ENCODE results near the gene EML6.

Gene EML6

GRCh38 chr2:54803783-54804751 is 80.6 kb downstream of the EML6 start:
- ATAC-seq (replicated peaks) (no peak), DNase-seq (no peak)
- H3K4me1 Mint-ChIP-seq (ENCODE audit: low read depth in 2 of 2), result peaks cover 0 to 7% of the 10 kb centered on the region in 2 donors
- no peaks in the 10 kb centered on the region for H3K36me3 Mint-ChIP-seq (ENCODE audit: insufficient read depth)
- H3K9me3 Mint-ChIP-seq, result no peaks in the 10 kb centered on the region
- H3K27ac Mint-ChIP-seq, result no peak overlapping the region
- no peak overlapping the region for H3K4me3 Mint-ChIP-seq
- peaks cover 16 to 34% of the 10 kb centered on the region in 2 donors for H3K27me3 Mint-ChIP-seq

- H3K4me3 Mint-ChIP-seq, result no peak overlapping the region
- no peak overlapping the region for H3K27ac Mint-ChIP-seq
- H3K9me3 Mint-ChIP-seq, result no peaks in the 10 kb centered on the region
- H3K4me1 Mint-ChIP-seq (ENCODE audit: low read depth in 2 of 2), result peaks cover 0 to 7% of the 10 kb centered on the region in 2 donors
- H3K36me3 Mint-ChIP-seq (ENCODE audit: insufficient read depth), result no peaks in the 10 kb centered on the region
- DNase-seq, result no peak
- ATAC-seq (replicated peaks), result no peak
- H3K27me3 Mint-ChIP-seq, result peaks cover 8 to 34% of the 10 kb centered on the region in 2 donors
Observed at GRCh38 chr2:54805255-54805654, 81.8 kb downstream of the EML6 start.

- H3K4me3 Mint-ChIP-seq, result no peak overlapping the region
- H3K27ac Mint-ChIP-seq, result no peak overlapping the region
- ATAC-seq (replicated peaks) (no peak), DNase-seq (no peak)
- H3K9me3 Mint-ChIP-seq, result no peaks in the 10 kb centered on the region
- H3K27me3 Mint-ChIP-seq, result peaks cover 21 to 27% of the 10 kb centered on the region in 2 donors
- H3K36me3 Mint-ChIP-seq (ENCODE audit: insufficient read depth), result no peaks in the 10 kb centered on the region
- H3K4me1 Mint-ChIP-seq (ENCODE audit: low read depth in 2 of 2), result peaks cover 0 to 7% of the 10 kb centered on the region in 2 donors
Observed at GRCh38 chr2:54806975-54807374, 83.5 kb downstream of the EML6 start.

- DNase-seq, result no peak
- Mint-ChIP-seq H3K9me3 (no peaks in the 10 kb centered on the region), H3K4me3 (no peak overlapping the region), H3K27me3 (peaks cover 16 to 23% of the 10 kb centered on the region in 2 donors), H3K36me3 (ENCODE audit: insufficient read depth) (no peaks in the 10 kb centered on the region), H3K27ac (no peak overlapping the region), H3K4me1 (ENCODE audit: low read depth in 2 of 2) (peaks cover 0 to 7% of the 10 kb centered on the region in 2 donors)
- no peak for ATAC-seq (replicated peaks)
Observed at GRCh38 chr2:54808661-54809060, 85.2 kb downstream of the EML6 start.

DNA sequence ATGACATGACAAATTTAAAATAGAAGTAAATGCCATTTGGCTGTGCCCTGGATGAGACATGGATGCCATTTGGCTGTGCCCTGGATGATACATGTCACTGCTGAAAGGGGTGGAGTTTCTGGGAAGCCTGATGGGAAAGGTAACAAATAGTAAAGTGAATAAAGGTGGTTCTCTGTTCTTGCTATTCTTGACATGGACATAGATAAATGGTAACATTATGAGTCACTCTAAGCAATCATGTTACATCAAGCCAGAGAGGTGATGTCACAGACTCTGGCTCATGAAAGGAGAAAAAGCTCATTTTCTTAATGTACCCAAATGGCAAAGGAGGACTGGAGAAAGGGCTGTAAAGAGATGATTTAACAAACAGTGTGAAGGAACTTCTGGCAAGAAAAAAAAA is 86.4 kb downstream of the EML6 start:
- Mint-ChIP-seq H3K4me3 (no peak overlapping the region), H3K27ac (no peak overlapping the region), H3K9me3 (no peaks in the 10 kb centered on the region), H3K27me3 (peaks cover 22 to 34% of the 10 kb centered on the region in 2 donors), H3K4me1 (ENCODE audit: low read depth in 2 of 2) (peaks cover 0 to under 1% of the 10 kb centered on the region in 2 donors), H3K36me3 (ENCODE audit: insufficient read depth) (no peaks in the 10 kb centered on the region)
- ATAC-seq (replicated peaks) (no peak), DNase-seq (no peak)

DNA sequence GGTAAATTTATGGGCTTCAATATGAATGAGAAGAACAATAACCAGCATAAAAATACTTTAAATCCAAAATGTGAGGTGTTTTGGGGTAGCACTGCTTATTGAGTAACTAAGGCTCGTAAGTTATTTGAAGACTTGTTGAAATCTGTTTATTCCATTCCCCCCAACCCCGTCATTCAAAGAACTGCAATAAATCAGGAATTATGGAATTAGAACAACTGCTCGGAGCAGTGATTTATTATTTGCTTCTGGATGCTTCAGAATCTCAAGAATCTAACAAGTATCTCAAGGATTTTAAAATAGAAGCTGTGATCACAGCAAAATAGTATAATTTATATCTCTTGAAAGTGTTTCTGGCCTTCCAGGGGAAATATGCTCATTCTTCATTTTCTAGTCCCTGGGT is 86.8 kb downstream of the EML6 start:
- H3K9me3 Mint-ChIP-seq, result no peaks in the 10 kb centered on the region
- H3K4me1 Mint-ChIP-seq (ENCODE audit: low read depth in 2 of 2), result no peaks in the 10 kb centered on the region
- ATAC-seq (replicated peaks) (no peak), DNase-seq (no peak)
- H3K36me3 Mint-ChIP-seq (ENCODE audit: insufficient read depth), result no peaks in the 10 kb centered on the region
- H3K4me3 Mint-ChIP-seq, result no peak overlapping the region
- H3K27ac Mint-ChIP-seq, result no peak overlapping the region
- H3K27me3 Mint-ChIP-seq, result peaks cover 22 to 36% of the 10 kb centered on the region in 2 donors

DNA sequence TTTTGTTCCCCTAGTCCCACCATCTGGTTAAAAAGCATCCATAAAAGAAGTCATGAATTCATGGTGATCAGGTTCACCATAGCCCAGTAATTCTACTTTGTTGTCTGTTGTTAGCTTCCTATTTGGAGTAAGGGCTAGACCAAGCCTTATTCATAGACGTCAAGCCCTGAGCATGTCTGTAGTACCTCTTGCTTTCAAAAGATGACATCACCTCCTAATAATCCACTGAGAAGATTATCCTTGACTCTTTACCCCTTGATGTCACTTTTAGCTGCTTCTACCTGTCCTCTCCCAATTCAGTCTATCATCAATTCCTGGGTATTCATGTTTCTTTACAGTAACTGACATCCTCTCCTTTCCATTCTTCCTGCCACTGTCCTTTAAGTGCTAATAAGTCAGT is 90.1 kb downstream of the EML6 start:
- Mint-ChIP-seq H3K4me3 (no peak overlapping the region), H3K27me3 (peaks cover 22 to 34% of the 10 kb centered on the region in 2 donors), H3K4me1 (ENCODE audit: low read depth in 2 of 2) (no peaks in the 10 kb centered on the region), H3K9me3 (no peaks in the 10 kb centered on the region), H3K27ac (no peak overlapping the region), H3K36me3 (ENCODE audit: insufficient read depth) (no peaks in the 10 kb centered on the region)
- DNase-seq, result no peak
- ATAC-seq (replicated peaks), result no peak

- Mint-ChIP-seq H3K36me3 (ENCODE audit: insufficient read depth) (no peaks in the 10 kb centered on the region), H3K27ac (no peak overlapping the region), H3K9me3 (no peaks in the 10 kb centered on the region), H3K4me3 (no peak overlapping the region), H3K27me3 (peaks cover 22 to 26% of the 10 kb centered on the region in 2 donors), H3K4me1 (ENCODE audit: low read depth in 2 of 2) (no peaks in the 10 kb centered on the region)
- ATAC-seq (replicated peaks) (no peak), DNase-seq (no peak)
Observed at GRCh38 chr2:54814389-54815147, 91.1 kb downstream of the EML6 start.

DNA sequence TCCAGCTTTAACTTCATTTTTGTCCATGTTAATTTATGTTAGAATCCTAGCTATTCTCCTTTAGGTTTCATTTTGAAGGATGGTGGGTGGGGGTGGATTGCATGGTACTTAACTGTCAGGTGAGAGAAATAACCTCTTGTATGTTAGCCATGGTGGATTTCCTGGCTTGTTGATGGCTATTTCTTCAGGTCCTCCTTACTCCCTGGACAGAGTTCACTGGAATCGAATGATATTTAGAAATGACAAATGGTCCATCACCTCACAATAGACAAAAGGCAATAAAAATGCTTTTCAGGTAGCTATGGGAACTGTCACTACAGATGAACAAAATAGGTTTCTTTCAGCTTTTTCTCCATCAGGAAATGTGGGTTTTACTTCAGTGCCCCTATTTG is 91.7 kb downstream of the EML6 start:
- H3K36me3 Mint-ChIP-seq (ENCODE audit: insufficient read depth), result no peaks in the 10 kb centered on the region
- DNase-seq, result no peak
- H3K27me3 Mint-ChIP-seq, result peaks cover 22 to 26% of the 10 kb centered on the region in 2 donors
- no peak overlapping the region for H3K4me3 Mint-ChIP-seq
- H3K27ac Mint-ChIP-seq, result no peak overlapping the region
- H3K4me1 Mint-ChIP-seq (ENCODE audit: low read depth in 2 of 2), result no peaks in the 10 kb centered on the region
- ATAC-seq (replicated peaks), result no peak
- H3K9me3 Mint-ChIP-seq, result no peaks in the 10 kb centered on the region

DNA sequence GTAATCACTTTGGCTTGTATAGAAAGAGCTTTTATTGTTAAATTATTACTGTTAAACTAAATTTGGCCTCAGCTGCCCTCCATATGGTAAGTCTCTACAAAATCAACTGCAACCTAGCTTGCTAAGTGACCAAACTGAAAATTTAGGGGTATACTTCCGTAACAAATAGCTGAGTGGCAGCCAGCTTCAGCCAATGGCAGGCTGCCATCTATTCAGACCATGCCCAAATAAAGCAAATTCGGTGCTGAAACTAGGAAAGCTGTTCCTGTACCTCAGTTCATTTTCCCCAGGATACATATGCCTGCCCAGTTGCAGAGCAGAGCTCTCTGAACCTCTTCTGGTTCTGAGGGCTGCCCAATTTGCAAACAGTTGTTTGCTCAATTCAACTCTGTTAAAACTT is 94.8 kb downstream of the EML6 start:
- H3K36me3 Mint-ChIP-seq (ENCODE audit: insufficient read depth), result peaks cover 3% of the 10 kb centered on the region
- DNase-seq, result no peak
- H3K27ac Mint-ChIP-seq, result no peak overlapping the region

DNA sequence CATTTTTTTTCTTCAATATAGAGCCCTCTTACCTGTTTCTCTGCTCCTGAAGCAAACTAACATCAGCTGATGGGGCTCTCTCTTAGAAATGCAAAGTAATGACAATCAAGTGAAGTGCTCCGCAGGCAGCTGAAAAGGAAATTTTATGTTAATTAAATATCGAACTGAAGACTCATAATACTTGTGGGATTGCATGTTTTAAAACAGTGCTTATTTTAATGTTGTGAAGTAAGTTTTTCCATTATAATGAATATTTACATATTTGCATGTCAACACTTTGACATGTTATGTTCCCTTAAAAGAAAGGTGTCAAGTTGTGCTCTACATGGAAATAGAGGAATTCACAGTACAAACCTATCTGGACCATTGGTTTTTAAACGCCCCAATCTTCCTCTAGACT is 97.1 kb downstream of the EML6 start:
- peaks cover 6 to 23% of the 10 kb centered on the region in 2 donors for H3K27me3 Mint-ChIP-seq
- no peak overlapping the region for H3K27ac Mint-ChIP-seq
- no peak overlapping the region for H3K4me3 Mint-ChIP-seq
- no peak for ATAC-seq (replicated peaks)
- DNase-seq, result no peak
- H3K36me3 Mint-ChIP-seq (ENCODE audit: insufficient read depth), result peaks cover 3% of the 10 kb centered on the region
- H3K4me1 Mint-ChIP-seq (ENCODE audit: low read depth in 2 of 2), result no peaks in the 10 kb centered on the region
- H3K9me3 Mint-ChIP-seq, result no peaks in the 10 kb centered on the region

More for the DNA sequence above, 94.8 kb downstream of the EML6 start:
- Mint-ChIP-seq H3K9me3 (no peaks in the 10 kb centered on the region), H3K4me1 (ENCODE audit: low read depth in 2 of 2) (no peaks in the 10 kb centered on the region), H3K4me3 (no peak overlapping the region), H3K27me3 (peaks cover 11 to 27% of the 10 kb centered on the region in 2 donors)
- no peak for ATAC-seq (replicated peaks)

DNA sequence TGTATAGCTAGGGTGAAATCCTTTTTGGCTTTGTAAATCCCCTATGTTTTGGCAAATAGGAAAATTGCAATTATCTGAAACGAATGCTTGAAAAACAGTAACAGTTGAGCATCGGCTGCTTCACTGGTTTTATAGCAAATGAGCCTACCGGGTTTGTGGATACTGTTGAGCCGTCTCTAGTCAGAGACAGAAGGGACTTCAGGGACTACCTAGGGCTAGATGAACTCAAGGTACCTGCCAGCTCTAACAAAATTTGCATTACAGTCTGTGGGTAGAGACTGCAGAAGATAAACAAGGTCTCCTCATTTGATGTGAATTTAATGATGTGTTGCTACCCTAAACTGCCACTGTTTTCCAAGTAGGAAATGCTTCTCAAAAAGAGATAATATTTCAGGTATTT is 101.1 kb downstream of the EML6 start:
- Mint-ChIP-seq H3K4me1 (ENCODE audit: low read depth in 2 of 2) (no peaks in the 10 kb centered on the region), H3K27ac (no peak overlapping the region), H3K27me3 (peaks cover 6 to 26% of the 10 kb centered on the region in 2 donors), H3K4me3 (no peak overlapping the region), H3K36me3 (ENCODE audit: insufficient read depth) (peaks cover 3% of the 10 kb centered on the region), H3K9me3 (no peaks in the 10 kb centered on the region)
- no peak for DNase-seq
- ATAC-seq (replicated peaks), result no peak

GRCh38 chr2:54830546-54830945 is 107.1 kb downstream of the EML6 start:
- no peak overlapping the region for H3K4me3 Mint-ChIP-seq
- H3K36me3 Mint-ChIP-seq (ENCODE audit: insufficient read depth), result peaks cover 2% of the 10 kb centered on the region
- DNase-seq (no peak), ATAC-seq (replicated peaks) (no peak)
- peaks cover 0 to 3% of the 10 kb centered on the region in 2 donors for H3K27me3 Mint-ChIP-seq
- no peaks in the 10 kb centered on the region for H3K4me1 Mint-ChIP-seq (ENCODE audit: low read depth in 2 of 2)
- H3K9me3 Mint-ChIP-seq, result no peaks in the 10 kb centered on the region
- H3K27ac Mint-ChIP-seq, result no peak overlapping the region

GRCh38 chr2:54831480-54831879 is 108.0 kb downstream of the EML6 start:
- Mint-ChIP-seq H3K27me3 (no peaks in the 10 kb centered on the region), H3K4me1 (ENCODE audit: low read depth in 2 of 2) (no peaks in the 10 kb centered on the region), H3K9me3 (no peaks in the 10 kb centered on the region), H3K4me3 (no peak overlapping the region), H3K27ac (no peak overlapping the region), H3K36me3 (ENCODE audit: insufficient read depth) (peaks cover 2% of the 10 kb centered on the region)
- DNase-seq (no peak), ATAC-seq (replicated peaks) (no peak)

Data from effector memory CD8-positive, alpha-beta T cell (primary cell).